Activated CD4-positive, alpha-beta T cell treated with anti-CD3 and anti-CD28 coated beads, Interleukin-2, amount 10 ng/mL, durations not matched to agents 7 days and 5 days (primary cell): ENCODE data around the gene SNRPD3. TPM values are rescaled to one million over a fixed set of nuclear protein-coding genes. Genes with fewer than 3 reads are reported as not detected.
"Not testable (repeated sequence)": the region's sequence is repeated elsewhere in the genome, so short reads cannot be mapped to it uniquely, and the experiment has no call there.

Experiments used
- CTCF ChIA-PET: fragments of 350-600 bp; sonication (Branson Sonifier 250); formaldehyde crosslinking; loops from one replicate; lab custom pipeline; 2021; ENCODE audit warnings: antibody characterized with exemption; lab: Charles Lee
- POLR2A ChIA-PET: fragments of 350-600 bp; sonication (Branson Sonifier 250); formaldehyde crosslinking; loops from one replicate; lab custom pipeline; 2021; ENCODE audit warnings: antibody characterized with exemption; lab: Charles Lee
- DNase-seq: peaks from one replicate; pipeline ENCODE4 v3.0.0-alpha.2; 2020
- H3K27ac Mint-ChIP-seq: one replicate; pipeline ENCODE4 v1.8.0; 2021; ENCODE audit warnings: mild to moderate bottlenecking, moderate library complexity, mixed read lengths
- H3K27me3 Mint-ChIP-seq: one replicate; pipeline ENCODE4 v1.8.0; 2021; ENCODE audit warnings: mixed read lengths
- H3K36me3 Mint-ChIP-seq: one replicate; pipeline ENCODE4 v1.8.0; 2021; ENCODE audit warnings: low read depth, mixed read lengths
- H3K4me1 Mint-ChIP-seq: one replicate; pipeline ENCODE4 v1.8.0; 2021; ENCODE audit warnings: mixed read lengths
- H3K4me3 Mint-ChIP-seq: one replicate; pipeline ENCODE4 v1.8.0; 2021; ENCODE audit warnings: mild to moderate bottlenecking, moderate library complexity, mixed read lengths
- H3K9me3 Mint-ChIP-seq: one replicate; pipeline ENCODE4 v1.8.0; 2021; ENCODE audit warnings: mixed read lengths
- total RNA-seq, 2 experiments: library from RNA; stranded (reverse); gene quantifications; one replicate each; pipeline ENCODE4 v1.2.3, GENCODE V29; 2021

Gene SNRPD3
- total RNA-seq, 2 experiments from 2014 or later: 120 to 139 TPM

GRCh38 chr22:24541681-24542515 is 13.9 kb upstream of the SNRPD3 start:
- H3K27me3 Mint-ChIP-seq: no peaks in the 10 kb centered on the region
- no peaks in the 10 kb centered on the region for H3K9me3 Mint-ChIP-seq
- DNase-seq: no peak
- ChIA-PET POLR2A (interaction anchor here (0.9 kb wide), 1 partner anchor 13 kb away, joined by 3 read pairs; the partner anchor contains the start of gene GUCD1), CTCF (interaction anchor here (1.1 kb wide), 1 partner anchor 11 kb away, joined by 3 read pairs; no protein-coding TSS in a partner anchor)
- peaks cover 30% of the 10 kb centered on the region for H3K36me3 Mint-ChIP-seq
- no peaks in the 10 kb centered on the region for H3K4me1 Mint-ChIP-seq
- no peak overlapping the region for H3K27ac Mint-ChIP-seq
- no peak overlapping the region for H3K4me3 Mint-ChIP-seq

- H3K27ac Mint-ChIP-seq: no peak overlapping the region
- no peaks in the 10 kb centered on the region for H3K27me3 Mint-ChIP-seq
- DNase-seq: no peak
- no peaks in the 10 kb centered on the region for H3K9me3 Mint-ChIP-seq
- H3K4me3 Mint-ChIP-seq: no peak overlapping the region
- ChIA-PET POLR2A (no interaction called here), CTCF (interaction anchor here (1.1 kb wide), 1 partner anchor 10 kb away, joined by 3 read pairs; no protein-coding TSS in a partner anchor)
- H3K36me3 Mint-ChIP-seq: peaks cover 34% of the 10 kb centered on the region
- H3K4me1 Mint-ChIP-seq: no peaks in the 10 kb centered on the region
These were observed 13.2 kb upstream of the SNRPD3 start for GRCh38 chr22:24542641-24543040.

GRCh38 chr22:24543185-24543601 is 12.6 kb upstream of the SNRPD3 start:
- ChIA-PET POLR2A (no interaction called here), CTCF (no interaction called here)
- no peak for DNase-seq
- Mint-ChIP-seq H3K4me3 (no peak overlapping the region), H3K36me3 (peaks cover 38% of the 10 kb centered on the region), H3K9me3 (no peaks in the 10 kb centered on the region), H3K27me3 (no peaks in the 10 kb centered on the region), H3K27ac (no peak overlapping the region), H3K4me1 (no peaks in the 10 kb centered on the region)

GRCh38 chr22:24543679-24544243 is 12.0 kb upstream of the SNRPD3 start:
- H3K36me3 Mint-ChIP-seq: peaks cover 38% of the 10 kb centered on the region
- ChIA-PET CTCF (interaction anchor here (1.5 kb wide), 1 partner anchor 10 kb away, joined by 5 read pairs; the partner anchor contains the start of gene GUCD1), POLR2A (no interaction called here)
- no peaks in the 10 kb centered on the region for H3K27me3 Mint-ChIP-seq
- no peak overlapping the region for H3K4me3 Mint-ChIP-seq
- H3K4me1 Mint-ChIP-seq: no peaks in the 10 kb centered on the region
- no peak overlapping the region for H3K27ac Mint-ChIP-seq
- no peak for DNase-seq
- no peaks in the 10 kb centered on the region for H3K9me3 Mint-ChIP-seq

- ChIA-PET CTCF (no interaction called here), POLR2A (no interaction called here)
- Mint-ChIP-seq H3K27me3 (no peaks in the 10 kb centered on the region), H3K4me3 (no peak overlapping the region), H3K9me3 (no peaks in the 10 kb centered on the region), H3K36me3 (peaks cover 25% of the 10 kb centered on the region), H3K27ac (no peak overlapping the region), H3K4me1 (peaks cover 30% of the 10 kb centered on the region)
- no peak for DNase-seq
These were observed 7.0 kb upstream of the SNRPD3 start for GRCh38 chr22:24548812-24549211.

- Mint-ChIP-seq H3K36me3 (peaks cover 23% of the 10 kb centered on the region), H3K27ac (peak overlapping the region; percentile 74), H3K9me3 (no peaks in the 10 kb centered on the region), H3K4me1 (peaks cover 35% of the 10 kb centered on the region), H3K27me3 (no peaks in the 10 kb centered on the region), H3K4me3 (no peak overlapping the region)
- POLR2A ChIA-PET: no interaction called here
- CTCF ChIA-PET: no interaction called here
- no peak for DNase-seq
These were observed 5.5 kb upstream of the SNRPD3 start for GRCh38 chr22:24550028-24550901.

- H3K27me3 Mint-ChIP-seq: no peaks in the 10 kb centered on the region
- no peak for DNase-seq
- ChIA-PET POLR2A (no interaction called here), CTCF (no interaction called here)
- peak overlapping the region; percentile 74 for H3K27ac Mint-ChIP-seq
- H3K36me3 Mint-ChIP-seq: peaks cover 24% of the 10 kb centered on the region
- peaks cover 35% of the 10 kb centered on the region for H3K4me1 Mint-ChIP-seq
- H3K4me3 Mint-ChIP-seq: no peak overlapping the region
- no peaks in the 10 kb centered on the region for H3K9me3 Mint-ChIP-seq
These were observed 4.8 kb upstream of the SNRPD3 start for GRCh38 chr22:24550902-24551435.

- Mint-ChIP-seq H3K36me3 (peaks cover 19% of the 10 kb centered on the region), H3K27ac (peak overlapping the region; percentile 90), H3K4me3 (peak overlapping the region; percentile 89), H3K4me1 (peaks cover 48% of the 10 kb centered on the region)
- not testable (repeated sequence) for DNase-seq, H3K9me3 Mint-ChIP-seq, H3K27me3 Mint-ChIP-seq
- ChIA-PET CTCF (interaction anchor here (0.6 to 1.3 kb wide), 2 partner anchors 11 to 186 kb away, joined by 3 read pairs; no protein-coding TSS in a partner anchor), POLR2A (interaction anchor here (0.6 kb wide), 1 partner anchor 48 kb away, joined by 4 read pairs; no protein-coding TSS in a partner anchor)
These were observed 3.1 kb upstream of the SNRPD3 start for GRCh38 chr22:24552503-24553286.

- H3K27ac Mint-ChIP-seq: peak overlapping the region; percentile 90
- DNase-seq: no peak
- peaks cover 58% of the 10 kb centered on the region for H3K4me1 Mint-ChIP-seq
- ChIA-PET POLR2A (interaction anchor here (0.6 kb wide), 1 partner anchor 32 kb away, joined by 4 read pairs; no protein-coding TSS in a partner anchor), CTCF (interaction anchor here (1.2 to 1.5 kb wide), 3 partner anchors 9 to 21 kb away, joined by 3 to 5 read pairs (median 3); no protein-coding TSS in a partner anchor)
- peak overlapping the region; percentile 89 for H3K4me3 Mint-ChIP-seq
- H3K9me3 Mint-ChIP-seq: no peaks in the 10 kb centered on the region
- H3K36me3 Mint-ChIP-seq: peaks cover 26% of the 10 kb centered on the region
- no peaks in the 10 kb centered on the region for H3K27me3 Mint-ChIP-seq
These were observed 2.0 kb upstream of the SNRPD3 start for GRCh38 chr22:24553597-24554312.

- Mint-ChIP-seq H3K4me1 (peaks cover 66% of the 10 kb centered on the region), H3K4me3 (peak within 1 kb of the TSS; percentile 89), H3K9me3 (no peaks in the 10 kb centered on the region), H3K27ac (peak within 1 kb of the TSS; percentile 96), H3K36me3 (peaks cover 27% of the 10 kb centered on the region), H3K27me3 (no peaks in the 10 kb centered on the region)
- ChIA-PET CTCF (interaction anchor here (1.2 to 1.5 kb wide), 3 partner anchors 10 to 21 kb away, joined by 3 to 5 read pairs (median 5); no protein-coding TSS in a partner anchor), POLR2A (interaction anchor here (0.6 to 1.0 kb wide), 2 partner anchors 13 to 33 kb away, joined by 3 to 4 read pairs; no protein-coding TSS in a partner anchor)
- DNase-seq: peak; percentile 39
These were observed 1.3 kb upstream of the SNRPD3 start, which contains the start of gene GUCD1 for GRCh38 chr22:24554313-24555164. Gene GUCD1 (minus strand): TSS chr22:24555138. CDS start chr22:24554991, 147 bp downstream.
